ENCODE results near the gene TNFRSF21. TPM values are rescaled to one million over a fixed set of nuclear protein-coding genes. Genes with fewer than 3 reads are reported as not detected.

The TNFRSF21 gene
- total RNA-seq, 1 donor: 1.4 TPM

DNA sequence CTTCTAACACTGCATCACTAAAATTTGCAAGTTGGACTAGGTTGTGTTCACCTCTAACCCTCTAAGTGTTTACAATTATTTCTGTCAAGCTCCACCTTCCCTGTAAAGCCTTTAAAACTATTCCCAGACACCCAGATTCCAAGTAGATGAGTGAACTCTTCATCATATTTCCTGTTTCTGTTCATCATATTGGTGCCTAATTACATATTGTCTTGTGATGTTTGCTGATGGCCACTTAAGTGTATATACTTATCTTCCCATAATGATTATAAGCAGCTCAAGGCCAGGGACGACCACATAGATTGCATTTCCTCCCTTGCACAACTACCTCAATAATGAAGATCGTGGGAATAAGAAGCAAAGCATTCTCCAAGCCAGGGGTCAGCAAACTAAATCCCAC lies 16.8 kb downstream of the TNFRSF21 start:
- no peak overlapping the region for H3K27ac ChIP-seq (ENCODE audit: low read depth, low read length)
- H3K79me2 ChIP-seq (ENCODE audit: insufficient read depth, low read length): no peaks in the 10 kb centered on the region
- no peaks in the 10 kb centered on the region for H3K9me3 ChIP-seq (ENCODE audit: low read depth, low read length)
- DNase-seq (ENCODE audit: insufficient read length, low spot score, missing footprints): no peak
- no peak overlapping the region for H3K4me3 ChIP-seq (ENCODE audit: insufficient read depth, low read length)
- TF ChIP-seq, protein P1, sequence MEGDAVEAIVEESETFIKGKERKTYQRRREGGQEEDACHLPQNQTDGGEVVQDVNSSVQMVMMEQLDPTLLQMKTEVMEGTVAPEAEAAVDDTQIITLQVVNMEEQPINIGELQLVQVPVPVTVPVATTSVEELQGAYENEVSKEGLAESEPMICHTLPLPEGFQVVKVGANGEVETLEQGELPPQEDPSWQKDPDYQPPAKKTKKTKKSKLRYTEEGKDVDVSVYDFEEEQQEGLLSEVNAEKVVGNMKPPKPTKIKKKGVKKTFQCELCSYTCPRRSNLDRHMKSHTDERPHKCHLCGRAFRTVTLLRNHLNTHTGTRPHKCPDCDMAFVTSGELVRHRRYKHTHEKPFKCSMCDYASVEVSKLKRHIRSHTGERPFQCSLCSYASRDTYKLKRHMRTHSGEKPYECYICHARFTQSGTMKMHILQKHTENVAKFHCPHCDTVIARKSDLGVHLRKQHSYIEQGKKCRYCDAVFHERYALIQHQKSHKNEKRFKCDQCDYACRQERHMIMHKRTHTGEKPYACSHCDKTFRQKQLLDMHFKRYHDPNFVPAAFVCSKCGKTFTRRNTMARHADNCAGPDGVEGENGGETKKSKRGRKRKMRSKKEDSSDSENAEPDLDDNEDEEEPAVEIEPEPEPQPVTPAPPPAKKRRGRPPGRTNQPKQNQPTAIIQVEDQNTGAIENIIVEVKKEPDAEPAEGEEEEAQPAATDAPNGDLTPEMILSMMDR (IDR thresholded peaks at IDR 0.05; ENCODE audit: extremely low read depth, low read depth, low read length): no peak
- no peaks in the 10 kb centered on the region for H3K36me3 ChIP-seq (ENCODE audit: insufficient read depth, low read length)
- H3K4me2 ChIP-seq (ENCODE audit: insufficient read depth, low read length): no peak overlapping the region
- no peaks in the 10 kb centered on the region for H4K20me1 ChIP-seq (ENCODE audit: insufficient read depth, low read length)
- H3K4me1 ChIP-seq (ENCODE audit: insufficient read depth, low read length): no peaks in the 10 kb centered on the region
- no peaks in the 10 kb centered on the region for H3K27me3 ChIP-seq (ENCODE audit: insufficient read depth, low read length)
- H2AFZ ChIP-seq (ENCODE audit: low read length): no peak overlapping the region

DNA sequence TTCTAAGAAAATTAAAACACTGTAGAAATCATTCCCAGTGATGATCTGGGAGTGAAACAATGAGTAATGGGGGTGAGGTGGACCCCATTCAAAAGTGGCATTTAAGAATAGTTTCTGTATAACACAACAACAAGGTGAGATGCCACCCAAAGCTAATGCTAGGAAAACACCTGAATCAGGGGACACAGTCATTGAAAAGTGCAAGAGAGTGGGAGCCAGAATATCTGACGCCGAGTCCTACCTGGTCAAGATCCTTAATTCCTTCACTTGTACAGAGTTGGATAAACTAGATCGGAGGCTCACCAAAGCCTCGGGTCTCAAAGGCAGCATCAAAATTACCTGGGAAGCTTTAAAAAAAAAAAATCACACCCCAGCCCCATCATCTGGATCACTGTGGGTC lies 17.7 kb downstream of the TNFRSF21 start:
- H3K36me3 ChIP-seq (ENCODE audit: insufficient read depth, low read length): no peaks in the 10 kb centered on the region
- H2AFZ ChIP-seq (ENCODE audit: low read length): no peak overlapping the region
- no peak overlapping the region for H3K4me2 ChIP-seq (ENCODE audit: insufficient read depth, low read length)
- no peaks in the 10 kb centered on the region for H3K79me2 ChIP-seq (ENCODE audit: insufficient read depth, low read length)
- no peaks in the 10 kb centered on the region for H3K4me1 ChIP-seq (ENCODE audit: insufficient read depth, low read length)
- no peaks in the 10 kb centered on the region for H3K27me3 ChIP-seq (ENCODE audit: insufficient read depth, low read length)
- TF ChIP-seq, protein P1 (IDR thresholded peaks at IDR 0.05; ENCODE audit: extremely low read depth, low read depth, low read length): no peak
- H4K20me1 ChIP-seq (ENCODE audit: insufficient read depth, low read length): no peaks in the 10 kb centered on the region
- H3K9me3 ChIP-seq (ENCODE audit: low read depth, low read length): no peaks in the 10 kb centered on the region
- H3K27ac ChIP-seq (ENCODE audit: low read depth, low read length): no peak overlapping the region
- no peak for DNase-seq (ENCODE audit: insufficient read length, low spot score, missing footprints)
- H3K4me3 ChIP-seq (ENCODE audit: insufficient read depth, low read length): no peak overlapping the region

DNA sequence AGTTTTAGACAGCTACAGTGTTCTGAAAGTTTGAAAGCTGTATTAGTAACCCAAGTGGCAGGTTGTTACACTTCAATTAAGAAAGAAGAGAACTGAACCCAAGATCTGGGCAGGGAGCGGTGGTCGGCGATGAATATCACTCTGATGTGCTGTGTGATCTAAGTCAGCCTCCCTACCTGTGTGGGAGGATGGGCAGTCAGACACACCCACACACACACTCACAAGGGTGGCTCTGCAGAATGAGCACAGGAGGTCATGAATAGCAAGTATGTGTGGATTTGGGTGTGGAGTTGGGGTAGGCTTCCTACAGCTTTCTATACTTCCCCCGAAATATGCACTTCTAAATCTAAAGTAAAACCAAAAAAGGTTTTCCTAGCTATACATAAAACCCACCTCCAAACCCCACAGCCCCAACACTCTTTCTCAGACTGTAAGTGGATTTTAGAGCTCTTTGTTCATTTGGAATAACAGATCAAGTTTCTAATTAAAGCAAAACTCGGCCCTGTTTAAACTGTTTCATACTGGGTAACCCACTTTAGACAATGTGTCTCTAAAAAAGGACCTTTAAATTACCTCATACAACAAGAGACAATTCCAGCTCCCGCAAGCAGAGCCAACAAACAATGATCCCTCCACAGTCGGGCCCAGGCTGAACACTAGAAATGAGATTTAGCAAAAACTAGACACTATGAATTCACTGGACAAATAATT lies 19.4 kb downstream of the TNFRSF21 start:
- Histone ChIP-seq H3K4me3 (ENCODE audit: insufficient read depth, low read length) (no peak overlapping the region), H3K9me3 (ENCODE audit: low read depth, low read length) (no peaks in the 10 kb centered on the region), H3K36me3 (ENCODE audit: insufficient read depth, low read length) (no peaks in the 10 kb centered on the region), H3K79me2 (ENCODE audit: insufficient read depth, low read length) (no peaks in the 10 kb centered on the region), H3K4me2 (ENCODE audit: insufficient read depth, low read length) (no peak overlapping the region), H4K20me1 (ENCODE audit: insufficient read depth, low read length) (no peaks in the 10 kb centered on the region), H2AFZ (ENCODE audit: low read length) (no peak overlapping the region), H3K4me1 (ENCODE audit: insufficient read depth, low read length) (no peaks in the 10 kb centered on the region), H3K27ac (ENCODE audit: low read depth, low read length) (no peak overlapping the region), H3K27me3 (ENCODE audit: insufficient read depth, low read length) (no peaks in the 10 kb centered on the region)
- DNase-seq (ENCODE audit: insufficient read length, low spot score, missing footprints): no peak
- TF ChIP-seq, protein P1 (IDR thresholded peaks at IDR 0.05; ENCODE audit: extremely low read depth, low read depth, low read length): no peak

DNA sequence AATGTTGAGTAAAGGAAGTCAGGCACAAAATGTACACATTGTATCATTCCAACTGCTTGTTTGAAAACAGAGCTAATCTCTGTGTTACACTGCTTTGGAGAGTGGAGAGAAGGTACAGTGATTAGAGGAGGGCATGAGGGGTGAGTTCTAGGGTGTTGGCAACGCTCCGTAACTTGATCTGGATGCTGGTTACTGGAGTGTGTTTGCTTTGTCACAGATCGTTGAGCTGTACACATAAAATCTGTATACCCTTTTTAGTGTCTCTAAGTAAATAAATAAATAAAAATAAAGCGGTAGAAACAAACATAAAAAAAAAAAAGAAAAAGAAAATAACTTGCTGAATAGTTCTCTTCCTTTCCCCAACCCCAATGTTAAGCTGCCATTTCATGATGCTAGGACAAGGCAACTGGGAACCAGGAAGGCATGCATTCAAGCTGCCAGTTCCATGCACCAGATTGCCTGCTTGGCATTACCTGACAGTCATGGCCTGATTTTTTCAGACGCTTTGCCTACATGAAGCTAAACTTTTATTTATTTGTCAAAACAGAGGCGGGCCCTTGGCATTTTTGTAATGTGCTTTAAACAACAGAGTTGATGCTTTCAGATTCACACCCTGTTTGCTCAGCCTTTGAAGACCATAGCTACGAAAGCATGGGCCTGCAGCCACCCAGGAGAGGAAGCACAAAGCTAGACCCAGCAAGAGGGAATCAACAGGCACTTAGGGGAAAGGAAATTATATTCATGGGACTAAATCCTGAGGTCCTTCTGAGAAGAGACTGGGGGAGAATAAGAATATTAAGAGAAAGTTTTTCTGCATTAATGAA lies 21.2 kb downstream of the TNFRSF21 start:
- Histone ChIP-seq H3K27ac (ENCODE audit: low read depth, low read length) (no peak overlapping the region), H2AFZ (ENCODE audit: low read length) (no peak overlapping the region), H3K9me3 (ENCODE audit: low read depth, low read length) (no peaks in the 10 kb centered on the region), H3K36me3 (ENCODE audit: insufficient read depth, low read length) (no peaks in the 10 kb centered on the region), H4K20me1 (ENCODE audit: insufficient read depth, low read length) (no peaks in the 10 kb centered on the region), H3K79me2 (ENCODE audit: insufficient read depth, low read length) (no peaks in the 10 kb centered on the region), H3K27me3 (ENCODE audit: insufficient read depth, low read length) (no peaks in the 10 kb centered on the region), H3K4me1 (ENCODE audit: insufficient read depth, low read length) (no peaks in the 10 kb centered on the region), H3K4me3 (ENCODE audit: insufficient read depth, low read length) (no peak overlapping the region), H3K4me2 (ENCODE audit: insufficient read depth, low read length) (no peak overlapping the region)
- no peak for DNase-seq (ENCODE audit: insufficient read length, low spot score, missing footprints)
- TF ChIP-seq, protein P1 (IDR thresholded peaks at IDR 0.05; ENCODE audit: extremely low read depth, low read depth, low read length): no peak

All from osteoblast (primary cell).